Measurements from ENCODE around the gene DISP1. TPM values are rescaled to one million over a fixed set of nuclear protein-coding genes. Genes with fewer than 3 reads are reported as not detected.

Gene DISP1, protein sequence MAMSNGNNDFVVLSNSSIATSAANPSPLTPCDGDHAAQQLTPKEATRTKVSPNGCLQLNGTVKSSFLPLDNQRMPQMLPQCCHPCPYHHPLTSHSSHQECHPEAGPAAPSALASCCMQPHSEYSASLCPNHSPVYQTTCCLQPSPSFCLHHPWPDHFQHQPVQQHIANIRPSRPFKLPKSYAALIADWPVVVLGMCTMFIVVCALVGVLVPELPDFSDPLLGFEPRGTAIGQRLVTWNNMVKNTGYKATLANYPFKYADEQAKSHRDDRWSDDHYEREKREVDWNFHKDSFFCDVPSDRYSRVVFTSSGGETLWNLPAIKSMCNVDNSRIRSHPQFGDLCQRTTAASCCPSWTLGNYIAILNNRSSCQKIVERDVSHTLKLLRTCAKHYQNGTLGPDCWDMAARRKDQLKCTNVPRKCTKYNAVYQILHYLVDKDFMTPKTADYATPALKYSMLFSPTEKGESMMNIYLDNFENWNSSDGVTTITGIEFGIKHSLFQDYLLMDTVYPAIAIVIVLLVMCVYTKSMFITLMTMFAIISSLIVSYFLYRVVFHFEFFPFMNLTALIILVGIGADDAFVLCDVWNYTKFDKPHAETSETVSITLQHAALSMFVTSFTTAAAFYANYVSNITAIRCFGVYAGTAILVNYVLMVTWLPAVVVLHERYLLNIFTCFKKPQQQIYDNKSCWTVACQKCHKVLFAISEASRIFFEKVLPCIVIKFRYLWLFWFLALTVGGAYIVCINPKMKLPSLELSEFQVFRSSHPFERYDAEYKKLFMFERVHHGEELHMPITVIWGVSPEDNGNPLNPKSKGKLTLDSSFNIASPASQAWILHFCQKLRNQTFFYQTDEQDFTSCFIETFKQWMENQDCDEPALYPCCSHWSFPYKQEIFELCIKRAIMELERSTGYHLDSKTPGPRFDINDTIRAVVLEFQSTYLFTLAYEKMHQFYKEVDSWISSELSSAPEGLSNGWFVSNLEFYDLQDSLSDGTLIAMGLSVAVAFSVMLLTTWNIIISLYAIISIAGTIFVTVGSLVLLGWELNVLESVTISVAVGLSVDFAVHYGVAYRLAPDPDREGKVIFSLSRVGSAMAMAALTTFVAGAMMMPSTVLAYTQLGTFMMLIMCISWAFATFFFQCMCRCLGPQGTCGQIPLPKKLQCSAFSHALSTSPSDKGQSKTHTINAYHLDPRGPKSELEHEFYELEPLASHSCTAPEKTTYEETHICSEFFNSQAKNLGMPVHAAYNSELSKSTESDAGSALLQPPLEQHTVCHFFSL (N-terminal part only)
- total RNA-seq: 10 to 100 TPM; 10.1 to 59.9 (median 18.4) TPM

DNA sequence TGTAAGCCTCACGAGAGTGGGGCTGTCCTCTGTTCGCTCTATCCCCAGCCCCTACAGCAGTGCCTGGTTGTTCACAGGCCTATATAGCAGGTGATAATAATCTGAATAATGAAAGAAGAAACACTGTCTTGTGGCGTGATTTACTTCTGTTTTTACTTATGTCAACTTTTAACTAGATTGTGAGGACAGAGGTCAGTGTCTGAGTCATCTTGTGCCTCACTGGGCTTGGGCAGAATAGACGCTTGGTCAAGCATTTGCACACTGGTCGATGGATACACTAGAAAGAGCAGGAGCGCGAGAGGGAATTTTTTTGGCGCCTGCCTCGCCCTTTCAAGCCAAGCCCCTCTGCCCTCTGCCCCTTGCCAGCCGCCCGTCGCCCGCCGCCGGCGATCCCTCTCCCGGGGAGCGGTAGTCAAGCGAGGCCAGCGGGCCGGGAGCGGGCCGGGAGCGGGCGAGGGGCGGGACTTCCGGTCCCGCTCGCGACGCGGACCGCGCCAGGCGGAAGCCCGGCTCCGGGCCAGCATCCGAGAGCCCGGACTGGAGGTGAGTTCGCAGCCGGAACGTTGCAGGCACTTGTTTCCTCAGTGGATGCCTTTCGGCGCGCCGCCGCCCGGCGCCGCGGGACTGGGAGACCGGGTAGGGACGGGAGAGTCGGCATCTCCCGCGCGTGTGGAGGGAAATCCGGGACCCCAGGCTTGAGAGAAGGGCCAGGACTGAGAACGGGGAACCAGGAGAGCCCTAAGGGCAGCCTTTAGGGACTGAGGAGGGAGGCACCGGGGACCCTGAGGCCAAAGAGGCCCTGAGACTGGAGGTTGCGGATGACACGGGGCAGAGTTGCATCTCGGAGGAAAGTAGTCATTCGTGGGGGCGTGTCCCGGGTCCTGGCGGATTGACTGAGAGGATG is at the start of gene DISP1:
Gene DISP1, plus strand, starts transcription at position 504 of the 904 bp plus-strand sequence. CDS start 127,785 bp downstream, outside the sequence.
- peak; percentile 85 for ATAC-seq (ENCODE audit: low FRiP score)

DNA sequence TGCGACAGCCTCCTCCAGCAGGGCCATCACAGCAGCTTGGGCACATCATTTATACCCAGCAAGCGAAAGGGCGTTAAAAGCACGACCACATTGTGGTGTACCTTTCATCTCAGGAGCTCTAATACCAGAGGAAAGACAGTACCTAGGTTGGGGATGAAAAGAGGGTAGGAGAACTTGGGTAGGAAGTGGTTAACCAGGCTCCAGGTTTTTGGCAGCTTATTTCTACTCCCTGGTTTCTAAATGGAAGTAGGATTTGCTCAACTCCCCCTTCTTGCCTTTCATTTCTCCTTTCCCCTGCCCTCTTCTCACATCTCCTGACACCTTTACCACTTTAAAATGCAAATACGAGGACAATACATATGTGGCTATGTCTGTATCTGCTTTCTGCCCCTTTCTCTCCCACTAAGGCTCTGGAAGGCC is 47.7 kb upstream of the DISP1 start:
- TF ChIP-seq, protein P1, sequence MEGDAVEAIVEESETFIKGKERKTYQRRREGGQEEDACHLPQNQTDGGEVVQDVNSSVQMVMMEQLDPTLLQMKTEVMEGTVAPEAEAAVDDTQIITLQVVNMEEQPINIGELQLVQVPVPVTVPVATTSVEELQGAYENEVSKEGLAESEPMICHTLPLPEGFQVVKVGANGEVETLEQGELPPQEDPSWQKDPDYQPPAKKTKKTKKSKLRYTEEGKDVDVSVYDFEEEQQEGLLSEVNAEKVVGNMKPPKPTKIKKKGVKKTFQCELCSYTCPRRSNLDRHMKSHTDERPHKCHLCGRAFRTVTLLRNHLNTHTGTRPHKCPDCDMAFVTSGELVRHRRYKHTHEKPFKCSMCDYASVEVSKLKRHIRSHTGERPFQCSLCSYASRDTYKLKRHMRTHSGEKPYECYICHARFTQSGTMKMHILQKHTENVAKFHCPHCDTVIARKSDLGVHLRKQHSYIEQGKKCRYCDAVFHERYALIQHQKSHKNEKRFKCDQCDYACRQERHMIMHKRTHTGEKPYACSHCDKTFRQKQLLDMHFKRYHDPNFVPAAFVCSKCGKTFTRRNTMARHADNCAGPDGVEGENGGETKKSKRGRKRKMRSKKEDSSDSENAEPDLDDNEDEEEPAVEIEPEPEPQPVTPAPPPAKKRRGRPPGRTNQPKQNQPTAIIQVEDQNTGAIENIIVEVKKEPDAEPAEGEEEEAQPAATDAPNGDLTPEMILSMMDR (IDR thresholded peaks at IDR 0.05): no peak
- DNase-seq (ENCODE audit: low spot score): no peak
- ATAC-seq (ENCODE audit: low FRiP score): no peak

More for the DNA sequence above, at the start of gene DISP1:
- TF ChIP-seq, protein P1 (IDR thresholded peaks at IDR 0.05): no peak
- peak; percentile 74 for DNase-seq (ENCODE audit: low spot score)

DNA sequence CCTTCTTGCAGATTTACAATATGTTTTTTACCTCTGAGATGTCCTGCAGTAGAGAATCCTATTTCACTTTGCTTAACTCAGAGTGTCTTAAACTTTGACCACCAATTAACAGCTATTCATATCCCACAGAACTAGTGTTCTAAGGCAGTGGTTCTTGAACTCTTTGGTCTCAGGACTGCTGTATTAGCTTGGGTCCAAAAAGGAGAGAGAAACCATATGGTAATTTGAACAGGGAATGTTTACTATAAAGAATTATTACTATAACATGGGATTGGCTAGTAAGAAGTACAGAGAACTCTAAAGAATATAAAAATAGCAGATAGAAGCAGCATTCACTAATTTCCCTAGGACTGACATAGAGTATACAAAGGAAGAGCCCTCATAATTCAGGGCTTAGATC is 46.2 kb upstream of the DISP1 start:
- TF ChIP-seq, protein P1 (IDR thresholded peaks at IDR 0.05): no peak
- ATAC-seq (ENCODE audit: low FRiP score): no peak
- DNase-seq (ENCODE audit: low spot score): no peak

DNA sequence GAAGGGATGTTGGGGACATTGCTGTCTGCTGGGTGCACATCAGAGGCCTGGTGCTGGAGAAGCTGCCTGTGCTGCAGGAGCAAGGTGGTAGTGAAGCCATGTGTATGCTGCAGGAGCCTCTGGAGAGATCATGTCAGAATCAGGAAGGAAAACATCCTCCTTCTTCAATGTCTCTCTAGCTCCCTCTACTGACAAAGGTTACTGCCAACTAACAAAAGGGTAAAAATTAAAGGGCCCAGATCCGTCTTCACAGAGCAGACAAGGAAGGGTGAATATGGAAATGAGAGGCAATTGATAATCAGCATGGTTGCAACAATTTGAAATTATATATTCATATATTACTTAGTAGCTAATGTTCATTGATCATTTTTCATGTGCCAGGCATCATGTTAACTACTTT is 45.7 kb upstream of the DISP1 start:
- ATAC-seq (ENCODE audit: low FRiP score) (no peak), DNase-seq (ENCODE audit: low spot score) (no peak)
- TF ChIP-seq, protein P1 (IDR thresholded peaks at IDR 0.05): no peak

DNA sequence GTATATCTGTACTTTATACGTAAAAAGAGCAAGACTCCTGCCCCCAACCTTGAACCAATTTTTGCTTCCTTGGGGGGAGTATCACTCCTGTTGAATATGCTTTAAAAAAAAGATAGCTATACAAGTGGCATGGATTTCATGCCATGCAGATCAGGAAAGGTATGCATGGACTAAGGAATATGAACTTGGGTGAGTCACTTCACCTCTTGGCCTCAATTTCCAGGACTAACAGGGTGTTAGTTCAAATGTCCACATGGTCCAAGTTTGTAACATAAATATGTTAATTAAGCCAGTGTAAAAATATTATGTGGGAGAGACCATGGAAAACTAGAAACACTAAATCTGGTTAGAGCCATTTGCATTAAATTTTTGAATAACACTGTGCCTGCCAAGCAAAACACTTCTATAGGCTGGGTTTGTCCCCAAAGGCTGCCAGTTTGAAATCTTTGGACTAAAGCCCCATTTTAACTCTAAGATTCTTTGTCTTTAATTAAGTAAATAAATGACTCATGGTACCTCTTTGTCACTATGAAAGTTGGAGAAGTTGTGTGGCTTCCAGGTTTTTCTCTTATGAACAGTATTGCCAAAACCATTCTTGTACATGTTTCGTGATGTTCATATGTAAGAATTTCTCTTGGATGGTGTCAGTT is 44.7 kb upstream of the DISP1 start:
- DNase-seq (ENCODE audit: low spot score) (no peak), ATAC-seq (ENCODE audit: low FRiP score) (no peak)
- TF ChIP-seq, protein P1 (IDR thresholded peaks at IDR 0.05): no peak
